HCT116 (cell line): Measurements from ENCODE around the gene STRIP1. TPM values are rescaled to one million over a fixed set of nuclear protein-coding genes. Genes with fewer than 3 reads are reported as not detected.
"Not testable (repeated sequence)": the region's sequence is repeated elsewhere in the genome, so short reads cannot be mapped to it uniquely, and the experiment has no call there.

Experiments used
- ATAC-seq: fragments of 200-7000 bp; cut with Tn5 transposase; 2 replicates; pipeline ENCODE4 v1.9.1; 2020; ENCODE audit warnings: mild to moderate bottlenecking, moderate library complexity
- BruUV-seq: library from RNA; stranded (reverse); fragments of 400-500 nt; replicated peaks from 2 replicates; lab custom pipeline; 2021; lab: Mats Ljungman, UMichigan
- CTCF ChIA-PET: fragments of 300-600 bp; sonication (Branson Sonifier 250); formaldehyde crosslinking; loops from one replicate; lab custom pipeline; 2021; ENCODE audit warnings: antibody characterized with exemption; lab: Charles Lee
- POLR2A ChIA-PET: fragments of 300-600, 350-600 bp; sonication (Branson Sonifier 250); formaldehyde crosslinking; loops from one replicate; lab custom pipeline; 2021; ENCODE audit warnings: antibody characterized with exemption; lab: Charles Lee
- RAD21 ChIA-PET, 2 experiments: fragments of 300-600 bp; sonication (Branson Sonifier 250); formaldehyde crosslinking; loops; one replicate each; lab custom pipeline; 2023; ENCODE audit warnings: low total read pairs in 2 of 2; ENCODE audit not compliant: uncharacterized antibody in 2 of 2, unreplicated experiment in 2 of 2, low non-redundant PET in 1 of 2; lab: Charles Lee
- DNase-seq: peaks from one replicate; pipeline ENCODE4 v3.0.0-alpha.2; 2010; ENCODE audit warnings: low read depth, low spot score
- H2AFZ ChIP-seq: fragments of 200-600 bp; shearing (Covaris generic), sonication (generic); 2 replicates; pipeline ENCODE4 v1.6.1; 2017; ENCODE audit warnings: low read depth, mixed run types, mixed read lengths, antibody characterized with exemption, low read length; ENCODE audit not compliant: poor library complexity, severe bottlenecking
- H3K27ac ChIP-seq: 2 replicates; pipeline ENCODE4 v1.5.1; 2012; ENCODE audit warnings: low read depth, low read length
- H3K27me3 ChIP-seq: fragments of 200-600 bp; sonication (generic); 2 replicates; pipeline ENCODE4 v1.6.1; 2016; ENCODE audit warnings: mixed run types, low read length, mixed read lengths; ENCODE audit not compliant: insufficient read depth
- H3K36me3 ChIP-seq, 2 experiments: fragments of 200-500 bp in 1 of 2; fragments of 200-600 bp in 1 of 2; sonication (Bioruptor generic) in 1 of 2; sonication (generic) in 1 of 2; 2 replicates each; pipeline versions ENCODE4 v1.5.1 to v1.6.1; 2014 to 2016; ENCODE audit warnings: low read length in 2 of 2, inconsistent platforms in 1 of 2, mixed read lengths in 1 of 2, mixed run types in 1 of 2; ENCODE audit not compliant: insufficient read depth in 2 of 2, control insufficient read depth in 1 of 2
- H3K4me1 ChIP-seq, 2 experiments: fragments of 200-600 bp in 1 of 2; sonication (generic) in 1 of 2; 2 replicates each; pipeline versions ENCODE4 v1.5.1 to v1.6.1; 2012 to 2017; ENCODE audit warnings: low read length in 2 of 2, inconsistent platforms in 1 of 2, mild to moderate bottlenecking in 1 of 2, mixed read lengths in 1 of 2, mixed run types in 1 of 2, moderate library complexity in 1 of 2; ENCODE audit not compliant: insufficient read depth in 2 of 2, control insufficient read depth in 1 of 2
- H3K4me2 ChIP-seq: fragments of 200-600 bp; sonication (generic); 2 replicates; pipeline ENCODE4 v1.6.1; 2017; ENCODE audit warnings: mixed run types, low read length, mixed read lengths
- H3K4me3 ChIP-seq, 2 experiments: fragments of 200-600 bp in 1 of 2; sonication (generic) in 1 of 2; replicated peaks in 1 of 2; 2 replicates each; pipeline ENCODE4 v1.5.1; 2011 to 2016; ENCODE audit warnings: low read length in 2 of 2, control low read depth in 1 of 2, low read depth in 1 of 2, mild to moderate bottlenecking in 1 of 2, mixed read lengths in 1 of 2, mixed run types in 1 of 2
- H3K79me2 ChIP-seq: fragments of 200-600 bp; sonication (generic); 2 replicates; pipeline ENCODE4 v1.6.1; 2017; ENCODE audit warnings: mild to moderate bottlenecking, mixed run types, low read length, moderate library complexity, mixed read lengths; ENCODE audit not compliant: insufficient read depth
- H3K9ac ChIP-seq: fragments of 200-600 bp; sonication (generic); 2 replicates; pipeline ENCODE4 v1.6.1; 2016; ENCODE audit warnings: low read length, mixed read lengths
- H3K9me2 ChIP-seq: fragments of 200-600 bp; sonication (generic), shearing (Covaris generic); 2 replicates; pipeline ENCODE4 v1.6.1; 2017; ENCODE audit warnings: mixed run types, mild to moderate bottlenecking, moderate library complexity; ENCODE audit not compliant: insufficient read depth
- H3K9me3 ChIP-seq, 2 experiments: fragments of 200-500 bp in 1 of 2; fragments of 200-600 bp in 1 of 2; sonication (Bioruptor generic) in 1 of 2; sonication (generic) in 1 of 2; 2 replicates each; pipeline ENCODE4 v1.6.1; 2014 to 2017; ENCODE audit warnings: low read length in 2 of 2, mixed read lengths in 2 of 2, inconsistent platforms in 1 of 2, low read depth in 1 of 2, mild to moderate bottlenecking in 1 of 2, mixed run types in 1 of 2, moderate library complexity in 1 of 2; ENCODE audit not compliant: control insufficient read depth in 1 of 2, insufficient read depth in 1 of 2
- H4K20me1 ChIP-seq: fragments of 200-600 bp; sonication (generic), shearing (Covaris generic); 2 replicates; pipeline ENCODE4 v1.6.1; 2017; ENCODE audit warnings: mixed run types, mild to moderate bottlenecking, moderate library complexity; ENCODE audit not compliant: insufficient read depth
- EGR1 ChIP-seq: IDR thresholded peaks from 2 replicates; pipeline ENCODE4 v1.6.1; 2012; ENCODE audit warnings: low read depth
- ELF1 ChIP-seq: IDR thresholded peaks from 2 replicates; pipeline ENCODE4 v1.6.1; 2012; ENCODE audit warnings: low read depth, borderline replicate concordance
- EZH2 ChIP-seq: fragments of 200-600 bp; sonication (generic); IDR thresholded peaks from 2 replicates; pipeline ENCODE4 v1.6.1; 2017; ENCODE audit warnings: antibody characterized with exemption, mixed run types
- SIN3A ChIP-seq: IDR thresholded peaks from 2 replicates; pipeline ENCODE4 v1.6.1; 2012; ENCODE audit warnings: low read depth
- intact Hi-C: fragments of 100-400 bp; cut with micrococcal nuclease; formaldehyde crosslinking; loops from 2 replicates; pipeline ENCODE4 v1.10.0; 2022
- total RNA-seq: library from RNA; stranded (reverse); gene quantifications from one replicate; pipeline ENCODE4 v1.2.1, GENCODE V29; 2021; ENCODE audit not compliant: unreplicated experiment

The STRIP1 gene
- total RNA-seq, 1 experiment from 2014 or later = 33.5 TPM

GRCh38 chr1:110024613-110025012 lies 9.8 kb upstream of the STRIP1 start:
- POLR2A ChIA-PET = interaction anchor here (1.3 kb wide), 1 partner anchor 10 kb away, joined by 3 read pairs; the partner anchor contains the start of gene STRIP1

DNA sequence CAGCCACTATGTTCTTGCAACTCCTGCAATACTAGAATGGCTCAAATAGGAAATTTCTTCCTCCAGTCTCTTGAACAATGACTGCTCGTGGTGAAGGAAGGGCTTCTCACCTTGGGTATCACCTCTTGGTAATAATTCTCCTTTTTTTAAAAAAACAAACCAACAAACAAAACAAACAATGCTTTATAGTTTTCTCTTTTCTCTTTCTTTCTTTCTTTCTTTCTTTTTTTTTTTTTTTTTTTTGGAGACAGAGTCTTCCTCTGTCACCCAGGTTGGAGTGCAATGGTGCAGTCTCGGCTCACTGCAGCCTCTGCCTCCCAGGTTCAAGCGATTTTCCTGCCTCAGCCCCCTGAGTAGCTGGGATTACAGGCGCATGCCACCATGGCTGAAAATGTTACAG lies 3.7 kb upstream of the STRIP1 start:
- DNase-seq, H4K20me1 ChIP-seq, H3K9me3 ChIP-seq, H2AFZ ChIP-seq, H3K27ac ChIP-seq, H3K36me3 ChIP-seq, H3K9ac ChIP-seq, H3K4me3 ChIP-seq, ATAC-seq, RAD21 ChIA-PET, H3K4me2 ChIP-seq, H3K9me2 ChIP-seq, H3K27me3 ChIP-seq, intact Hi-C loops, BruUV-seq: not testable (repeated sequence)
- Histone ChIP-seq H3K4me1 (peaks cover 0 to 11% of the 10 kb centered on the region in 2 experiments; a peak in 3 of 4 replicates), H3K79me2 (peaks cover 12% of the 10 kb centered on the region)
- POLR2A ChIA-PET = interaction anchor here (1.5 kb wide), 1 partner anchor 430 kb away, joined by 3 read pairs; no protein-coding TSS in a partner anchor
- CTCF ChIA-PET = interaction anchor here (0.6 to 2.4 kb wide), 7 partner anchors 11 to 430 kb away, joined by 5 to 15 read pairs (median 8); no protein-coding TSS in a partner anchor

More at GRCh38 chr1:110024613-110025012, 9.8 kb upstream of the STRIP1 start:
- Histone ChIP-seq H3K4me3 (no peak overlapping the region), H3K9me2 (no peaks in the 10 kb centered on the region), H3K4me1 (no peaks in the 10 kb centered on the region), H2AFZ (no peak overlapping the region), H3K36me3 (peaks cover 19 to 29% of the 10 kb centered on the region in 2 experiments), H3K27me3 (no peaks in the 10 kb centered on the region), H3K9ac (no peak overlapping the region), H4K20me1 (no peaks in the 10 kb centered on the region), H3K27ac (no peak overlapping the region), H3K79me2 (no peaks in the 10 kb centered on the region), H3K9me3 (no peaks in the 10 kb centered on the region), H3K4me2 (no peak overlapping the region)
- intact Hi-C loops = loop anchor here (10.0 kb wide), 1 partner anchor 440 kb away; no protein-coding TSS in a partner anchor
- DNase-seq = no peak
- CTCF ChIA-PET = interaction anchor here (0.8 kb wide), 1 partner anchor 40 kb away, joined by 3 read pairs; the partner anchor contains the start of gene AHCYL1
- no TSS peak for BruUV-seq
- ATAC-seq = no peak
- RAD21 ChIA-PET = no interaction called here
- TF ChIP-seq SIN3A (no peak), EGR1 (no peak), EZH2 (no peak), ELF1 (no peak)
